CD4-positive, alpha-beta T cell treated with Interleukin-15 for 1 hour (primary cell): ENCODE results near the gene SPINK8.
"Not testable (repeated sequence)": the region's sequence is repeated elsewhere in the genome, so short reads cannot be mapped to it uniquely, and the experiment has no call there.

ENCODE experiments used
- DNase-seq: peaks from one replicate; pipeline ENCODE4 v3.0.0-alpha.2; 2020

Gene SPINK8

GRCh38 chr3:48333346-48334245 is at the start of gene SPINK8:
Gene SPINK8 (minus strand): TSS chr3:48333661. CDS start chr3:48328341, 5,320 bp downstream.
- not testable (repeated sequence) for DNase-seq

DNA sequence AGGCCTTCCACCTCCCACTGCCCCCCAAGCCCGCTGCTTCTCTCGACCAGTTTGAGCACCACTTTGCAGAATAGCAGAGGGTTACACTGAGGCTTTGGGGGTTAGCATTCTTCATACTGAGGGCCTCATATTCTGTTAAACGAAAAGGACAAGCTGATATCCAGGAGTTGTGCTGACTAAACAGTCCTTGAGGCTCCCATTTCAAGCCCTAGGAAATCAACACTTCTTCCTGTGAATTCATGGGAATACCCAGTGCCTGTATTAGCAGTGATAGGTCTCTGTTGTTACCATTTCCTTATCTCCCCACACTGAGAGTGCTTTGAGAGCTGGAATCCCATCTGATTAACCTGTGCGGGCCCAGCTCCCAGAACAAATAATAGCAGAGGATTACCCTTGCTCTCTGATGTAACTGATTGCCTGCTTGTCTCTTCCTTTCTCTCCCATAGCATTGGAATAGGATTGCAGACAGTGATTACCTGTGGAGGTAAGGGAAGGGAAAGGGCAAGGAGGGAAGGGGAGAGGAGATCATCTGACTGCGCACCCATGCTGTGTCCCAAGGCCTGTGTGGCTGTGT is 39.5 kb upstream of the SPINK8 start:
- no peak for DNase-seq

DNA sequence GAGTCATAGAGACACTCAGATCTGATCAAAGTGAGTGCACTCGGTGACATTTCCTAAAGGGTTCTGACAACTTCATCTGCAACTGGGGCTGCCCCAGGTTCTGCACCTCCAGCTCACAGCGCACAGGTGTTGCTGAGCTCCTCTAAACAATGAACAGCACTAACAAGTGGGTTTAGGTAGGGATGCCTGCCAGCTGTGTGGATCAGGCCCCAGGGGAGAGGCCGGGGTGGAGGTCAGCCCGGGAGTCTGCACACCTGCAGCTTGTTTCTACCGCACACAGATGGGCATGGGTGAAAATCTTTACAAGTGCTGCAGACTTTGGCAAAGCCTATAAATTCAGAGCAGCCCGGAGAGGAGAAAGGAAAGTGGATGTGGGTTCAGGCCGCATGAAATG is 38.9 kb upstream of the SPINK8 start:
- DNase-seq = no peak

- DNase-seq = no peak
These were observed 38.4 kb upstream of the SPINK8 start, which contains the start of gene FBXW12 for GRCh38 chr3:48371651-48372376. Gene FBXW12 (plus strand): TSS chr3:48372219. CDS start chr3:48372768, 549 bp downstream.

- DNase-seq = no peak
These were observed 36.9 kb upstream of the SPINK8 start for GRCh38 chr3:48370333-48370713.

DNA sequence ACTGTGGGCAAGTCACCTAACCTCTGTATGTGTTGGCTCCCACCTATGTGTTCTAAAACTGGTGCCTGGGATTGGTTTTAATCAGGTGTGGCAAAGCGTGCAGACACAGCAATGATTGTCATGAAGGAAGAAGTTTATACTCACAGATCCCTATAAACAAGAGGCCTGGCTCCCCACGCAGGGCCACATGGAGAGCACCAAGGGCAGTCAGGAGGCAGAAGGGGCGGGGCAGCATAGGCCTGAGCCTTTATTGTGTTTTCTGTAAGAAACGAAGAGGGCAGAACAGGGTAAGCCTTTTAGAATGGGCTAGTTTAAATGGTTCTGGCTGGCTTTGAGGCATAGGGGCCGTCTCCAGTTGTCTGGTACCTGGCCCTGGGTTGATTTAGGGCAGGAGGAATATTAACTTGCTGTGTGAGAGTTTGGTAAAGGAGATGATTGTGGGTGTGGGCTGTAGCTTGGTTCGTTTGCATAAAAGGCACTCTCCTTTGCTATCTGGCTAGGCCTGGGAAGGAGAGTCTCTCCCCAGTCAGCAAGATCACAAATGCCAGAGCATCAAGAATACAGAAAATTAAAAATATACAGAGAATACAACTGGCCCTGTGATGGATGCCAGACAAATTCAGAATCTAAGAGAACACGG is 36.4 kb upstream of the SPINK8 start:
- no peak for DNase-seq

- DNase-seq = no peak
These were observed 33.7 kb upstream of the SPINK8 start for GRCh38 chr3:48367201-48367600.

DNA sequence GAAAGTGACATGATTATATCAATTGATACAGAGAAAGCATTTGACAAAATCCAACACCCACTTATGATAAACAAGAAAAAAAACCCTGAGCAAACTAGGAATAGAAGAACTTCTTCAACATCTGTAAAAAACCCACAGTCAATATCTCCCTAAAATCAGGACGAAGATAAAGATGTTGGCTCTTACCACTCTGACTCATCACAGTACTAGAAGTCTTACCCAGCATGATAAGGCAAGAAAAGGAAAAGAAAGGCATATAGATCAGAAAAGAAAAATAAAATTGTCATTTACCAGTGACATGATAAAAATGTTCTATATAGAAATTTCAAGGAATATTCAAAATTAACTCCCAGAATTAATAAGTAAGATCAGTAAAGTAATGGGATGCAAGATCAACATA is 31.4 kb upstream of the SPINK8 start:
- DNase-seq = no peak

GRCh38 chr3:48361928-48362327 is 28.5 kb upstream of the SPINK8 start:
- DNase-seq = no peak

GRCh38 chr3:48356419-48356818 is 23.0 kb upstream of the SPINK8 start:
- no peak for DNase-seq

DNA sequence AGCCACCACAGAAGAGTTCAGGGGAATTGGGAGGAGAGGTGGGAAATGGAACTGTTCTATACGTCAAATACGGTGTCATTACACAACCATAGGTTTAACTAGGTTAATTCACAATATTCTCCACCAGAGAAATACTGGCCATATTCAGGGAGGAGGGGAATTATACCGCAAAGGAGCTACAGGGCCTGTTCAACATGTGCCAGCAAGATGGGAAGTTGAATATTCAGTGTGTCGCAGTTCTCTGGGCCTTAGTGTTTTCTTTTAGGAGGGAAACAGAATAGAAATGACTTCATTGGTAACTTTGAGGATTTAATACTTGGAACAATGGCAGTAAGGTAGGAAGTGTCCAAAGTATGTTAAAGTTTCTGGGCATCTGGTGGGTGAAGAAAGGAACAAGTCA is 20.5 kb upstream of the SPINK8 start:
- DNase-seq = no peak

- no peak for DNase-seq
These were observed 19.1 kb upstream of the SPINK8 start for GRCh38 chr3:48352546-48352945.

GRCh38 chr3:48347500-48347899 is 14.0 kb upstream of the SPINK8 start:
- DNase-seq = no peak

- no peak for DNase-seq
These were observed 12.6 kb upstream of the SPINK8 start for GRCh38 chr3:48345946-48346572.

- DNase-seq = no peak
These were observed 11.5 kb upstream of the SPINK8 start for GRCh38 chr3:48344867-48345507.

GRCh38 chr3:48343432-48343831 is 10.0 kb upstream of the SPINK8 start:
- no peak for DNase-seq

DNA sequence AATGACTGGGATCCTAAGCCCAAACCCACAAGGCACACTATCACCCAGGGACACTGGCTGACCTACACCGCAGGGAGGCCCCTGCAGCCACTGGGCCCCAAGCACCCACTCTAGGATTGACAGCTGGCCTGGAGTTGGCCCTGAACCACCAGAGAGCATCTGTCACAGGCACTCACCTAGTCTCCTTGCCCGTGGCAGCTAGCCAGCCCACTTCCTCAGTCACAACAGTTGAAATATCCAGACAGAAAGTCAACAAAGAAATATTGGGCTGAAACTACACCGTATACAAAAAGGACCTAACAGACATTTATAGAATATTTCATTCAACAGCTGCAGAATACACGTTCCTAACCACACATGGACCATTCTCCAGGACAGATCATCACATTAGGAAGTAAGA is 5.2 kb upstream of the SPINK8 start:
- no peak for DNase-seq

DNA sequence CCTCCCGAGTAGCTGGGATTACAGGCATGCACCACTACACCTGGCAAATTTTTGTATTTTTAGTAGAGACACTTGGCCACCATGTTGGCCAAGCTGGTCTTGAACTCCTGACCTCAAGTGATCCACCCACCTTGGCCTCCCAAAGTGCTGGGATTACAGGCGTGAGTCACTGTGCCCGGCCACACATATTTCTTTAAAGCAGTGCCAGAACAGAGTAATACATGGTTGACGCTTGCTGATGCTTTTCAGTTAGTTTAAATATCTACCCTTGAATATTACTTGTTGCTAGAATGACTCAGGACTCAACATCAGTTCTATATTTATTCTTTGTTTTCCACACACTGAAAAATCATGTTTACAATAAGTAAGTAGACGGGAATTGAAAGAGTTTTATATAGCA is 4.1 kb upstream of the SPINK8 start:
- not testable (repeated sequence) for DNase-seq

- not testable (repeated sequence) for DNase-seq
These were observed 1.8 kb upstream of the SPINK8 start for GRCh38 chr3:48335286-48335685.

DNA sequence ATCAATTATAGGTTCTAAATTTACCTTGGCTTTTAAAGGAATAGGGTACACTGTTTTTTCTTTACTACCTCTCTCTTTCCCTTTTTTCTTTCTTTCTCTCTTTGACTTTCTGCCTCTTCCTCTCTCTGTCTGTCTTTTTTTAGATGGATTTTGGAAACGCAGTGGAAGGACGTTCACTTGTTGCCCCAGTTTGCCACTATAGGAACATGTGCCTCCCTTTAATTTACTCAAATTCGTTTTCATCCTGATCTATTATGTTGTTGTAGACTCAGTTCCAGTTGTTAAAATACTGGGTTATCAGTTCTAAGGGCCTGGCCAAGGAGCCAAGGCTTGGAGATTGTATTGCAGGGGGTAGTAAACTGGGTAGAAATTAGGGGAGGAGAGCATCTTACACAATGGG is 1.1 kb upstream of the SPINK8 start:
- DNase-seq = no peak

GRCh38 chr3:48331706-48332435 is 1.6 kb downstream of the SPINK8 start:
- not testable (repeated sequence) for DNase-seq
